Neural crest cell (in vitro differentiated cells): Measurements from ENCODE around the gene ZNF346. TPM values are rescaled to one million over a fixed set of nuclear protein-coding genes. Genes with fewer than 3 reads are reported as not detected.
A peak's percentile ranks its signal among the peaks of the same experiment; 100 is the strongest.
"Not testable (repeated sequence)": the region's sequence is repeated elsewhere in the genome, so short reads cannot be mapped to it uniquely, and the experiment has no call there.

Experiments used
- DNase-seq: peaks from one replicate; pipeline ENCODE4 v3.0.0; 2021; ENCODE audit warnings: low read depth, mixed read lengths, low spot score
- H3K27ac Mint-ChIP-seq: one replicate; pipeline ENCODE4 v1.8.0; 2021; ENCODE audit warnings: mild to moderate bottlenecking, mixed read lengths; ENCODE audit not compliant: unreplicated experiment
- H3K27me3 Mint-ChIP-seq: 2 replicates; pipeline ENCODE4 v1.8.0; 2021; ENCODE audit warnings: low read depth, mild to moderate bottlenecking, mixed read lengths
- H3K36me3 Mint-ChIP-seq: 2 replicates; pipeline ENCODE4 v1.8.0; 2021; ENCODE audit warnings: low read depth, mild to moderate bottlenecking, mixed read lengths
- H3K4me1 Mint-ChIP-seq: 2 replicates; pipeline ENCODE4 v1.8.0; 2021; ENCODE audit warnings: mixed read lengths
- H3K4me3 Mint-ChIP-seq: one replicate; pipeline ENCODE4 v1.8.0; 2021; ENCODE audit warnings: mild to moderate bottlenecking, mixed read lengths
- H3K9me3 Mint-ChIP-seq: 2 replicates; pipeline ENCODE4 v1.8.0; 2021; ENCODE audit warnings: mixed read lengths
- CTCF ChIP-seq: fragments of 200-600 bp; sonication (generic); conservative IDR thresholded peaks from 2 replicates; pipeline ENCODE4 v1.5.0; 2021; ENCODE audit warnings: antibody characterized with exemption, mild to moderate bottlenecking
- total RNA-seq: library from RNA; stranded (reverse); gene quantifications from 2 replicates; pipeline ENCODE4 v1.2.1, GENCODE V29; 2021

Gene ZNF346
- total RNA-seq, 1 donor from 2014 or later, result 41.5 TPM

GRCh38 chr5:176996780-176997179 lies 25.7 kb upstream of the ZNF346 start:
- Mint-ChIP-seq H3K27me3 (no peaks in the 10 kb centered on the region), H3K4me3 (no peak overlapping the region), H3K4me1 (peaks cover 7% of the 10 kb centered on the region), H3K27ac (no peak overlapping the region), H3K9me3 (peaks cover 3% of the 10 kb centered on the region), H3K36me3 (peaks cover 18% of the 10 kb centered on the region)
- no peak for TF ChIP-seq CTCF
- no peak for DNase-seq

GRCh38 chr5:176998828-176999227 lies 23.7 kb upstream of the ZNF346 start:
- no peak overlapping the region for H3K4me3 Mint-ChIP-seq
- no peak for TF ChIP-seq CTCF
- peaks cover 18% of the 10 kb centered on the region for H3K36me3 Mint-ChIP-seq
- peaks cover 12% of the 10 kb centered on the region for H3K4me1 Mint-ChIP-seq
- no peaks in the 10 kb centered on the region for H3K27me3 Mint-ChIP-seq
- no peak for DNase-seq
- H3K27ac Mint-ChIP-seq, result no peak overlapping the region
- H3K9me3 Mint-ChIP-seq, result peaks cover 3% of the 10 kb centered on the region

- not testable (repeated sequence) for H3K9me3 Mint-ChIP-seq, DNase-seq, H3K27ac Mint-ChIP-seq, H3K27me3 Mint-ChIP-seq, H3K4me3 Mint-ChIP-seq
- Mint-ChIP-seq H3K4me1 (peaks cover 17% of the 10 kb centered on the region), H3K36me3 (peaks cover 15% of the 10 kb centered on the region)
These were observed 23.0 kb upstream of the ZNF346 start for GRCh38 chr5:176999526-176999925.

GRCh38 chr5:177003649-177004048 lies 18.8 kb upstream of the ZNF346 start:
- Mint-ChIP-seq H3K9me3 (no peaks in the 10 kb centered on the region), H3K36me3 (no peaks in the 10 kb centered on the region), H3K4me3 (peak overlapping the region; percentile 77), H3K4me1 (peaks cover 27% of the 10 kb centered on the region), H3K27me3 (no peaks in the 10 kb centered on the region), H3K27ac (no peak overlapping the region)
- no peak for DNase-seq
- TF ChIP-seq CTCF, result no peak

- TF ChIP-seq CTCF, result no peak
- H3K36me3 Mint-ChIP-seq, result no peaks in the 10 kb centered on the region
- H3K27ac Mint-ChIP-seq, result no peak overlapping the region
- H3K4me3 Mint-ChIP-seq, result peak overlapping the region; percentile 98
- DNase-seq, result no peak
- H3K9me3 Mint-ChIP-seq, result no peaks in the 10 kb centered on the region
- H3K27me3 Mint-ChIP-seq, result no peaks in the 10 kb centered on the region
- peaks cover 27% of the 10 kb centered on the region for H3K4me1 Mint-ChIP-seq
These were observed 17.5 kb upstream of the ZNF346 start for GRCh38 chr5:177004961-177005360.

GRCh38 chr5:177005619-177006264 lies 16.8 kb upstream of the ZNF346 start:
- H3K27me3 Mint-ChIP-seq, result no peaks in the 10 kb centered on the region
- peak overlapping the region; percentile 93 for H3K27ac Mint-ChIP-seq
- peak overlapping the region; percentile 98 for H3K4me3 Mint-ChIP-seq
- H3K36me3 Mint-ChIP-seq, result no peaks in the 10 kb centered on the region
- no peaks in the 10 kb centered on the region for H3K9me3 Mint-ChIP-seq
- peak; percentile 54 for DNase-seq
- TF ChIP-seq CTCF, result peak; percentile 49
- peaks cover 27% of the 10 kb centered on the region for H3K4me1 Mint-ChIP-seq
